ENCODE data around the gene CCNK.

The CCNK gene

GRCh38 chr14:99519931-99520421 lies 38.8 kb downstream of the CCNK start:
- no peak for DNase-seq (ENCODE audit: low read depth in 2 of 2)

GRCh38 chr14:99520571-99521081 lies 39.4 kb downstream of the CCNK start:
- DNase-seq (ENCODE audit: low read depth in 2 of 2), result no peak

GRCh38 chr14:99521176-99522024 lies 40.2 kb downstream of the CCNK start:
- no peak for DNase-seq (ENCODE audit: low read depth in 2 of 2)

- no peak for DNase-seq (ENCODE audit: low read depth in 2 of 2)
These were observed 40.8 kb downstream of the CCNK start for GRCh38 chr14:99522025-99522401.

GRCh38 chr14:99522457-99522891 lies 41.3 kb downstream of the CCNK start:
- DNase-seq (ENCODE audit: low read depth in 2 of 2), result no peak

GRCh38 chr14:99522934-99523703 lies 41.9 kb downstream of the CCNK start:
- no peak for DNase-seq (ENCODE audit: low read depth in 2 of 2)

- no peak for DNase-seq (ENCODE audit: low read depth in 2 of 2)
These were observed 42.5 kb downstream of the CCNK start for GRCh38 chr14:99523704-99524055.

GRCh38 chr14:99524091-99524661 lies 43.0 kb downstream of the CCNK start:
- DNase-seq (ENCODE audit: low read depth in 2 of 2), result no peak

GRCh38 chr14:99524804-99525698 lies 43.8 kb downstream of the CCNK start:
- DNase-seq (ENCODE audit: low read depth in 2 of 2), result no peak

- no peak for DNase-seq (ENCODE audit: low read depth in 2 of 2)
These were observed 44.5 kb downstream of the CCNK start for GRCh38 chr14:99525699-99526080.

GRCh38 chr14:99527026-99527425 lies 45.8 kb downstream of the CCNK start:
- no peak for DNase-seq (ENCODE audit: low read depth in 2 of 2)

GRCh38 chr14:99527427-99528076 lies 46.3 kb downstream of the CCNK start:
- no peak for DNase-seq (ENCODE audit: low read depth in 2 of 2)

- no peak for DNase-seq (ENCODE audit: low read depth in 2 of 2)
These were observed 48.7 kb downstream of the CCNK start for GRCh38 chr14:99529899-99530298.

GRCh38 chr14:99530407-99531155 lies 49.4 kb downstream of the CCNK start:
- DNase-seq (ENCODE audit: low read depth in 2 of 2), result no peak

GRCh38 chr14:99531251-99532096 lies 50.3 kb downstream of the CCNK start:
- no peak for DNase-seq (ENCODE audit: low read depth in 2 of 2)

- DNase-seq (ENCODE audit: low read depth in 2 of 2), result no peak
These were observed 51.1 kb downstream of the CCNK start for GRCh38 chr14:99532310-99532709.

GRCh38 chr14:99534333-99534732 lies 53.1 kb downstream of the CCNK start:
- no peak for DNase-seq (ENCODE audit: low read depth in 2 of 2)

- DNase-seq (ENCODE audit: low read depth in 2 of 2), result no peak
These were observed 53.7 kb downstream of the CCNK start for GRCh38 chr14:99534863-99535262.

- DNase-seq (ENCODE audit: low read depth in 2 of 2), result no peak
These were observed 54.2 kb downstream of the CCNK start for GRCh38 chr14:99535448-99535847.
